A673 (cell line): ENCODE results near the gene TGDS. TPM values are rescaled to one million over a fixed set of nuclear protein-coding genes. Genes with fewer than 3 reads are reported as not detected.

Source experiments
- BruUV-seq: library from RNA; stranded (reverse); fragments of 400-500 nt; replicated peaks from 2 replicates; lab custom pipeline; 2021; lab: Mats Ljungman, UMichigan
- CTCF ChIA-PET: fragments of 300-600 bp; sonication (Branson Sonifier 250); formaldehyde crosslinking; loops from one replicate; lab custom pipeline; 2022; ENCODE audit warnings: antibody characterized with exemption; lab: Charles Lee
- POLR2A ChIA-PET: fragments of 300-600 bp; sonication (Branson Sonifier 250); formaldehyde crosslinking; loops from one replicate; lab custom pipeline; 2022; ENCODE audit warnings: antibody characterized with exemption; ENCODE audit not compliant: low non-redundant PET; lab: Charles Lee
- DNase-seq: peaks from one replicate; pipeline ENCODE4 v3.0.0-alpha.2; 2015; ENCODE audit warnings: low spot score
- H3K27ac ChIP-seq: fragments of 200-600 bp; sonication (generic); 2 replicates; pipeline ENCODE4 v1.5.1; 2016; ENCODE audit warnings: mixed run types, low read depth, mild to moderate bottlenecking, mixed read lengths, antibody characterized with exemption, low read length; ENCODE audit not compliant: poor library complexity, severe bottlenecking
- H3K27me3 ChIP-seq: fragments of 200-600 bp; sonication (generic); replicated peaks from 2 replicates; pipeline ENCODE4 v1.6.1; 2017; ENCODE audit warnings: mixed run types, low read depth, mild to moderate bottlenecking, mixed read lengths, antibody characterized with exemption, low read length; ENCODE audit not compliant: insufficient read depth, poor library complexity
- H3K36me3 ChIP-seq: fragments of 200-600 bp; sonication (generic); 2 replicates; pipeline ENCODE4 v1.6.1; 2016; ENCODE audit warnings: mixed run types, mild to moderate bottlenecking, mixed read lengths, antibody characterized with exemption, low read length; ENCODE audit not compliant: insufficient read depth, poor library complexity, severe bottlenecking
- H3K4me1 ChIP-seq: fragments of 200-600 bp; sonication (generic); 2 replicates; pipeline ENCODE4 v1.6.1; 2017; ENCODE audit warnings: mixed run types, mild to moderate bottlenecking, mixed read lengths, antibody characterized with exemption, low read length; ENCODE audit not compliant: insufficient read depth, poor library complexity, severe bottlenecking
- H3K4me3 ChIP-seq: fragments of 200-600 bp; sonication (generic); 2 replicates; pipeline ENCODE4 v1.5.1; 2016; ENCODE audit warnings: low read depth, mixed run types, mild to moderate bottlenecking, mixed read lengths, low read length; ENCODE audit not compliant: poor library complexity, severe bottlenecking
- H3K9me3 ChIP-seq: fragments of 200-600 bp; sonication (generic); 2 replicates; pipeline ENCODE4 v1.6.1; 2016; ENCODE audit warnings: mixed run types, low read depth, mild to moderate bottlenecking, mixed read lengths, antibody characterized with exemption, low read length; ENCODE audit not compliant: poor library complexity, severe bottlenecking
- EZH2 ChIP-seq: fragments of 200-600 bp; sonication (generic); IDR thresholded peaks from 2 replicates; pipeline ENCODE4 v1.6.1; 2017; ENCODE audit warnings: borderline replicate concordance, low read depth, mild to moderate bottlenecking, mixed read lengths, antibody characterized with exemption, low read length; ENCODE audit not compliant: poor library complexity, severe bottlenecking
- intact Hi-C: fragments of 100-400 bp; cut with micrococcal nuclease; formaldehyde crosslinking; loops from one replicate; pipeline ENCODE4 v1.10.0; 2022; ENCODE audit not compliant: unreplicated experiment
- total RNA-seq: library from RNA; stranded (reverse); gene quantifications from 2 replicates; pipeline ENCODE4 v1.2.3, GENCODE V29; 2021
- TF ChIP-seq, protein P1 (sequence below): fragments of 300-800, 200-600 bp; sonication (generic); conservative IDR thresholded peaks from 2 replicates; pipeline ENCODE4 v1.5.1; 2017; ENCODE audit warnings: low read depth, mild to moderate bottlenecking, antibody characterized with exemption, low read length, moderate library complexity, mixed read lengths

TGDS gene
- total RNA-seq, 1 experiment from 2014 or later = 9.0 TPM

DNA sequence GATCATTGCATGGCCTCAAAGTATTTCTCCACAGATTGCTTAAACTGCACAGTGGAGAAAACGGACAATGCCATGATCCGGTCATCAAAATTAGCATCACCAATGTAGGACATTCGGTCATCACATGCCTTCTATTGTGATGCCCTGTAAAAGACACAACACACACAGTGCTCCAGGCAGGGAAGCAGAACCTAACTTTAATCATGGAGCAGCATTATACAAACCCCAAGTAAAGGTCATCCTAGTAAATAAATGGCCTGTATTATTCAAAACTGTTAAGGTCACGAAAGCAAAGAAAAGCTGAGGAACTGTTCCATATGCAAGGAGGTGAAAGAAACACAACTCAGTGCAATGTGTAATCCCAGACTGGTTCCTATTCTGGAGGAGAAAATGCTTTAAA is 42.2 kb downstream of the TGDS start:
- H3K36me3 ChIP-seq = no peaks in the 10 kb centered on the region

DNA sequence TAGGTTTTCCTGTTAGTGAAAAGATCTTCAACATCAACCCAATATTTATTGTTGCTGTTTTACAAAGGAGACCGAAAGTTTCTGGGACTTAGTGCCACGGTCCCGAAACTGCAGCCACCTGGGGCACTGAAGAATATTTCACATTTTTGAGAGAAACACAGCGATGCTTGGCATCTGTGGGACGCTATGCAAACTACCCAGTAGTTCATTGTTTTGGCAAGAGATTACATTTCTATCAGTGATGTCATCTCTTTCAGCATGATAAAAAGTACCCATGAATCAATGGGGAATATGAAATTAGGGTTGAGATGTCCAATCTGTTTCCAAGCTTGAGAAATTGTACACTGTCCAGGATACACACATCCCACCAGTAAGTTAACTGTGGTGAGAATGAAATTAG is 43.9 kb downstream of the TGDS start:
- no peak for TF ChIP-seq EZH2
- TF ChIP-seq, protein P1, sequence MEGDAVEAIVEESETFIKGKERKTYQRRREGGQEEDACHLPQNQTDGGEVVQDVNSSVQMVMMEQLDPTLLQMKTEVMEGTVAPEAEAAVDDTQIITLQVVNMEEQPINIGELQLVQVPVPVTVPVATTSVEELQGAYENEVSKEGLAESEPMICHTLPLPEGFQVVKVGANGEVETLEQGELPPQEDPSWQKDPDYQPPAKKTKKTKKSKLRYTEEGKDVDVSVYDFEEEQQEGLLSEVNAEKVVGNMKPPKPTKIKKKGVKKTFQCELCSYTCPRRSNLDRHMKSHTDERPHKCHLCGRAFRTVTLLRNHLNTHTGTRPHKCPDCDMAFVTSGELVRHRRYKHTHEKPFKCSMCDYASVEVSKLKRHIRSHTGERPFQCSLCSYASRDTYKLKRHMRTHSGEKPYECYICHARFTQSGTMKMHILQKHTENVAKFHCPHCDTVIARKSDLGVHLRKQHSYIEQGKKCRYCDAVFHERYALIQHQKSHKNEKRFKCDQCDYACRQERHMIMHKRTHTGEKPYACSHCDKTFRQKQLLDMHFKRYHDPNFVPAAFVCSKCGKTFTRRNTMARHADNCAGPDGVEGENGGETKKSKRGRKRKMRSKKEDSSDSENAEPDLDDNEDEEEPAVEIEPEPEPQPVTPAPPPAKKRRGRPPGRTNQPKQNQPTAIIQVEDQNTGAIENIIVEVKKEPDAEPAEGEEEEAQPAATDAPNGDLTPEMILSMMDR = no peak
- H3K4me1 ChIP-seq = no peaks in the 10 kb centered on the region
- H3K27ac ChIP-seq = no peak overlapping the region
- H3K9me3 ChIP-seq = no peaks in the 10 kb centered on the region
- H3K4me3 ChIP-seq = no peak overlapping the region
- intact Hi-C loops = no loop called here
- H3K36me3 ChIP-seq = no peaks in the 10 kb centered on the region
- ChIA-PET CTCF (no interaction called here), POLR2A (no interaction called here)
- H3K27me3 ChIP-seq = no peaks in the 10 kb centered on the region
- no TSS peak for BruUV-seq
- no peak for DNase-seq

More for the DNA sequence above, 42.2 kb downstream of the TGDS start:
- ChIA-PET CTCF (no interaction called here), POLR2A (no interaction called here)
- no peaks in the 10 kb centered on the region for H3K9me3 ChIP-seq
- intact Hi-C loops = no loop called here
- no peak overlapping the region for H3K4me3 ChIP-seq
- no peak for DNase-seq
- H3K27me3 ChIP-seq = no peaks in the 10 kb centered on the region
- BruUV-seq = no TSS peak
- H3K27ac ChIP-seq = no peak overlapping the region
- no peaks in the 10 kb centered on the region for H3K4me1 ChIP-seq
- TF ChIP-seq EZH2 = no peak
- TF ChIP-seq, protein P1 = no peak

GRCh38 chr13:94550062-94550738 is 45.8 kb downstream of the TGDS start:
- intact Hi-C loops = no loop called here
- ChIA-PET POLR2A (interaction anchor here (0.6 to 0.7 kb wide), 3 partner anchors 15 to 107 kb away, joined by 3 read pairs; no protein-coding TSS in a partner anchor), CTCF (interaction anchor here (0.9 kb wide), 2 partner anchors 45 to 67 kb away, joined by 3 read pairs; partner anchors contain the start of gene TGDS)
- Histone ChIP-seq H3K4me1 (no peaks in the 10 kb centered on the region), H3K27ac (peak overlapping the region; percentile 80), H3K27me3 (no peaks in the 10 kb centered on the region), H3K4me3 (peak overlapping the region; percentile 77), H3K9me3 (no peaks in the 10 kb centered on the region), H3K36me3 (no peaks in the 10 kb centered on the region)
- DNase-seq = no peak
- no TSS peak for BruUV-seq
- no peak for TF ChIP-seq EZH2
- TF ChIP-seq, protein P1 = no peak
